GM18873 (cell line): Measurements from ENCODE around the gene MEIS2.

Experiments used
- ATAC-seq: cut with Tn5 transposase; IDR thresholded peaks from one replicate; pipeline ENCODE4 v1.9.1; 2021; ENCODE audit warnings: mild to moderate bottlenecking, moderate library complexity, moderate number of reproducible peaks; ENCODE audit not compliant: unreplicated experiment, low FRiP score

Gene MEIS2

DNA sequence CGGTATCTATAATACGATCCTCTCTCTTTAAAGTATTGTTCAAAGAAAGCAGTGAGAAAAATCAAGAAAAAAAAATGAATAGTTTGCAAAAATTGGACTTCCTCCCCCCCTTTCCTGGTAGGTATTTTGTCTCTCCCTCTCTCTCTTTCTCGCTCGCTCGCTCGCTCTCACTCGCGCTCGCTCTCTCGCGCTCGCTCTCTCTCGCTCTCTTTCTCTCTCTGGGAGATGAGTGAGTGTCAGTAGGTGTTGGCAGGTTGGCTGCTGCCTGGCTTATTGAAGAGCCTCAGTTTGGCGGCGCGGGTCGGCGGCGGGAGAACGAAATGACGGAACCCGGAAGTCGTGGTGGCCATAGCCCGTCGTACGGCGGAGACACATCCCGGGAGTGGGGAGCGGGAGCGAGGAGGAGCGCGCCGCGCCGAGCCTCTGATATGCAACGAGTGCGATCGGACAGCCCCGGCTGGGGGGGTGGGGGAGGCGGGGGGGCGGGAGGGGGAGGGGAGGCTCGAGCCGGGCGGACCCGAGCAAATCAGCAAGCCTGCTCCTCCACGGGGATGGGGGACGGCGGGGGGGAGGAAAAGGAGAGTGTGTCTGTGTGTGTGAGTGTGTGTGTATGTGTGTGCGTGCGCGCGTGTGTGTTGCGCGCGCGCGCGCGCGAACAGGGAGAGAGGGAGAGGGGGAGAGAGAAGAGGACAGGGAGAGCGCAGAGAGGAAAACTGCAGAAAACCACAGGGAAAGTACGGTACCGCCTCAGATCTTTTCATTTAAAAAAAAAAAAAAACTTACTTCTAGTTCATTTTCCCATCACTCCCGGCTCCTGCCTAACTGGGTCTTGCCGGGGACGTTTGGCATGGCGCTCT lies at the start of gene MEIS2:
Gene MEIS2, minus strand, starts transcription at position 441 of the 857 bp plus-strand sequence. CDS start 1,083 bp downstream, outside the sequence.
- ATAC-seq: no peak

DNA sequence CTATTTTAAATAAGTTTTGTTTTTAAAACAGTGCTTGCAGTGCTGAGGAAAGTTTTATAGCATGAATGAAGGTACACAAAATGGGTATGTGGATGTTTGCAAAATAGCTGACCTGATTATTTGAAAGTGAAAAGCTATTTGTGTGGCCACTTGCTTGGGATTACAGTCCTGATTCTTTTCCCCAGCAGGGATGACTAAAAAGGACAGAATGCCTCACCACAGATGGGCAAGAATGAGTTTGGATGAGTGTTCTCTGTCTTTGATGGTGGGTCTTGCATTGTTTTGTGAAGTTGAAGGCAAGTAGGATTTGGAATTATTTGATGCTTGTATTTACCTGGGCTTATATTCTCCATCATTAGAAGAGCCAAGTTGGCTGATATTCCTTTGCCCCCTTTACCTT lies 48.8 kb upstream of the MEIS2 start:
- no peak for ATAC-seq

GRCh38 chr15:37148714-37149113 lies 48.4 kb upstream of the MEIS2 start:
- no peak for ATAC-seq

DNA sequence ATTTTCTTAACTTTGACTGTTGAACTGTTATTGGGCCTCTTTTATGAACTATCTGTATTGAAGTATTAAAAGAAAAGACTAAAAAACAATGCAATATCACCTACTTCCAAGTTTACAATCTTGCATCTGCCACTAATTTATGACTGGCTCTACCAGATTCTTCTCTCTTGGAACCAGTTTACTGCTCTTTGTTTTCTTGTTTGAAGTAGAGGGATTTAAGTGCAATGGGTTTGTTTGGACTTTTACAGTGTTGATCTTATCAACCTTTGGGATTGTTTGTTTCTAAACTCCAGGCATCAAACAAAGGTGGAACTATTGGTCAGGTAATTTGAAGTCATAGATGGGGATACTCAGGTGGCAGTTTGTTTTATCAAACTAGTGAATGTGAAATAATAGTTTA lies 43.0 kb upstream of the MEIS2 start:
- no peak for ATAC-seq

DNA sequence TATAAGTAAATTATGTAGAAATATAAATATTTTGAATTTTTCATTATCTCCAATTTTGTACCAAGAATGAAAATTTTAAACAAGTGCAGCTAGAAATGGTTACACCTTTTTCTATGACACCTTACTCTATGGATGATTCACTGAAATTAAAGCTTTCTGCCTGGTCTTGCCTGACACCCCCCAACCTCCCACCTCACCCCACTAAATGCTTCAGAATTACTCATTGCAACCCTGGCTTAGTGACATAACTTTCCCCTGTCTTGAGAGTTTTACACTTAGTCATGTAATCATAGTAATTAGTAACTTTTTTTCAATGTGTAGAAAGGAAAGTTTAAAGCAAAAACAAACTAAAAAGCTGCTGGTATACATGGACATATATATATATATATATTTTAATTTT lies 42.0 kb upstream of the MEIS2 start:
- no peak for ATAC-seq

DNA sequence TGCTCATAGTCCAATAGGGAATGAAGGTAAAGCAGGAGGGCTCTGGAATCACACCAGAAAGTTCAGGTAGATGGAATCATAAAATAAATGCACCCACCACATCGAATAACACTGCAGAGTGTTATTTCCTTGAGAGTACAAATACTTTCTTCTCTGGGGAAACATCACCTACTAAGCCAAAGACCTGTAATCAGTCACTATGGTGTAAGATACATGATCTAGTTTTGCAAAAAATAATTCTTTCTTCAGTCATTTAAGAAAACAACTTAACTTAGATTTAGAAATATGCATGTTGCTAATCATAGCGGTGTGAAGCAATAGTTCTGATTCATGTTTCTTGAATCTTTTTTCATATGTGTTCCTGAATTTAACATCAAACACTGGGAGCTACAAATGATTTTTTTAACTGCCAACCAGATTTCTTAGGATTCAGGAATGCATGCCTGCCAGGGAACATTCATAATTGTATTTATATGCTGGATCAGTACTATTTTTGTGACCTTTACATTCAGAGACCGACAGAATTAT lies 40.2 kb upstream of the MEIS2 start:
- ATAC-seq: no peak

- ATAC-seq: no peak
These were observed 38.4 kb upstream of the MEIS2 start for GRCh38 chr15:37138591-37139215.

GRCh38 chr15:37137221-37137620 lies 36.9 kb upstream of the MEIS2 start:
- ATAC-seq: no peak

DNA sequence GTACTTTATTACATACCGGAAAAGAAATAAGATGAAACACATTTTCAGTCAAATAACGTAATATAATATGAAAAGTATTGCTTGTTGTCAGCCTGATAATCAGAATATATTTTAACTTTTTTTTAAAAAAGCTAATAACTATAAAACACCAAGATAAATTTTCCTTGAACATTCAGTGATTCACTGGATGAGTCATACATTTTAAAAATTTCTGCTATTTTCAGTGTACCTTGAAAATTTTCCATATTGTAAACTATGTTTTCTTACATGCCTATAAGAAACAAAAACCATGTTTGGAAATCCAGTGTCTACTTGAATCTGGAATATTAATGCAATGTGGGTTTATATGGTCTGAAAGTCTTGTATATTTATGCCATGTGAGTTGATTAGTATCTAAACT lies 36.3 kb upstream of the MEIS2 start:
- ATAC-seq: no peak

GRCh38 chr15:37135225-37135624 lies 34.9 kb upstream of the MEIS2 start:
- peak; percentile 50 for ATAC-seq

GRCh38 chr15:37134699-37135131 lies 34.4 kb upstream of the MEIS2 start:
- no peak for ATAC-seq

DNA sequence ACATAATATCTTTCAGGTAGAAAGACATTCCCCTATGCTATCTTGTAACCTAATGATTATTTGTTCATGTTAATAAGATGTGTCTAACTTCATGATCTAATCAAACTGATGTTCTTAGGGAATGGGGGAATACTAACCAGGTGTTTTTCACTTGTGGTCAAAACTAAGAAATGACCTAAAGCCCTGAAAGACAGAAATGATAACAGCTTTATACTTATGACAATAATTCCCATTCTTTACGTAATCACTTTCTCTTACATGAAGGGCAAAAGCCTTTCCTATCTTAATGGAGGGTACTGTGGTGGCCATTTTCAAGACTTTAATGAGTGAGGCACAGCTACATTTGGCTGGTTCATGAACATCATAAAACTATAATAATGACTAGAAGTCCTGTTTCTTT lies 33.9 kb upstream of the MEIS2 start:
- no peak for ATAC-seq

DNA sequence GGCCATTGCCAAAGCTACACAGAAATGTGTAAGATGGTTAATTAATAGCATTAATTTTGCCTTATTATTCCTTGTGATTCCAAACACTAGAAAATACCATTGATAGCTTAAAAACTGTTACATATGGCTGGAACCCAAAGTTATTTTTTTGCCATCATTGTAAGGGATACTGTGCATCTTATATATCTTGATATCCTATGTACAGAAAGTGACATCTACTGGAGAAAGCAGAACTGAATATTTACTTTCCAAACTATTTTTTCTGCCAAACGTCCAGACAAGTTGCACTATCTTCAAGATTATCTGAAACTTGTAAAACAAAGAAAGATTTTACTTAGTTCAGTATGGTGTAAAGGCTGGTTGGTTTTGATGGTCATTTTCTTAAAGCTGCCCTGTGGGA lies 33.3 kb upstream of the MEIS2 start:
- ATAC-seq: no peak

GRCh38 chr15:37132826-37133417 lies 32.6 kb upstream of the MEIS2 start:
- ATAC-seq: no peak

DNA sequence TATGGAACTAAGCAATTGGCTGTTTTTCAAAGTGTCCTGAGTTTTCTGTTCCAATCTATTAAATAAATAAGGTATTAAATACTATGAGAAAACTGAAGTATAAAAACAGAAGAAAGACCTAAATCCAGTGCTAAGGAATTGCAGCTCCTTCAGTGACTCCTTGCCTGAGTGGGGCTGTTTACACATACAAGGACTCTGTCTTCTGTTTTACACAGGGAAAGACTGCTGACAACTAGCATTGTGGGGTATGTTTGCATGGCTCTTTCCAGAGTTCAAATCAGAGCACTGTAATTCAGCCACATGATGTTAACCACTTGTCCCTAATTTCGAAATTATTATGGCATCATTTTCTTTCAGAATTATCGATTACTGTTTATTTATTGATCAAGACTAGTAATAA lies 31.3 kb upstream of the MEIS2 start:
- no peak for ATAC-seq

DNA sequence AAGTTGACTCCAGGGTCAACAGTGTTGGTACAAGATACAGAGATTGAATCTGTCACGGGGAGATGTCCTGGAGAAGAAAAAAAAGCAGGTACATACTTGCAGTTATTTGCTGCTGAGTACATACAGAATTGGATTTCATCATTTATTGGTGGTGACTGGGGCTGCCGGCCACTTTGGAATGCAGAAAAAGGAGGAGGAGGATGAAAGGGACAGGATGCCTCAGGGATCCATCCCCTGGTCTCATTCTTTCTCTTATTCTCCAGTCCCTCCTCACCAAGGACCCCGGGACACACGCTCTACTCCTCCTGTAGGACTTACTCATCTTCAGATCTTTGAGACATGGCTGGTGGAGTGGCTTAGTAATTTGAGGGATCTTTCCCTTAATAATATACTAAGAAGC lies 30.0 kb upstream of the MEIS2 start:
- ATAC-seq: no peak

DNA sequence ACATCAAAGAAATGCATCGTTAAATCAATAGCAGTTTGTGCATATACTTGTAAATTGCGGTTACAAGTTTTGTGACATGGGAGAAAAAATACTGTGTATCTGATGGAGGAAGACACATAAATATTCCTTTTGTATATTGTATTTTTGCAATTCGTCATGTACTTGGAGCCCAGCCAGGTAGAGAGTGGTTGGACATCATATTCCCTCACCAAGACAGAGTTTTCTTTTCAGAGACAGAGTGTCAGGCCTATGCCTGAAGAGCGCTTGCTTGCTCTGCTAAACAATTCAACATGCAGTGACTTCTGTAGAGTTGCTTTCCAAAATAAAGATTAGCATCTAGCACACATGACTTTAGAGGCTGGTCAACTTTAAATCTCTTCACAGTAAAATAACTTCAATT lies 24.8 kb upstream of the MEIS2 start:
- ATAC-seq: no peak

- ATAC-seq: no peak
These were observed 24.0 kb upstream of the MEIS2 start for GRCh38 chr15:37124331-37124730.

GRCh38 chr15:37122703-37123102 lies 22.4 kb upstream of the MEIS2 start:
- ATAC-seq: no peak

DNA sequence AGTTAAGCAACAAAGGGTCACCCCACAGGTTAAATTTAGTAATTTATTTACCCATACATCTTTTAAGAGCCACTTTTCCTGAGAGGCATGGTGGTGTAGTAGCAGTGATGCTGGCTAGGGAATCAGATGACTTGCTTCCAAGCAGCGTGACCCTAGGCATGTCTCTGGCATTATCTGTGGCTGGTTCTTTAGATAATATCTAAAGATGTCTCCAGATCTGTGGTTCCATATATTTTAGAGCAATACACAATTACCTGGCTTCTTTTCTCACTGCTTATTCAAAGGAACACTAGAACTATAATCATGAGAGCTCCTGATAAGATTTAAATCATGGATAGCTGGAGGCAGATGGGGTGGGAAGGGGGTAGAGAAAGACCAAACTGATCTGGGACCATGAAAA lies 21.1 kb upstream of the MEIS2 start:
- no peak for ATAC-seq

DNA sequence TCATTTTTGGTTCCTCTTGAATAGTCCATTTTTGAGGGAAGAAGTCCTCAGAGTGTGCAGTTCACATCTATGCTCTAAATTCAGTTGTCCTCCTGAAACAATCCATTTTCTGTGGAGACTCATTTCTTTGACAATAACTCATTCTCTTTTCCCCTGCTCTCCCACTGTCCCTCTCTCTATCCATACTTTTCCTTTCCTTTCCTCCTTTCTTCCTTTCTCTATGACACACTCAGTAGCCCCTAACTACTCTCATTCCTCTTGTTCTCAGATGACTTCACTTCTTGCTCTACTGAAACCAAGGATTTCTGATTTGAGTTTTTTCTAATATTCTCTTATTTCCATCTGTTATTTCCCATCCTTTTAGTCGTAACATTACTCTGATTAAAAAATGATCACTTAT lies 16.7 kb upstream of the MEIS2 start:
- ATAC-seq: no peak
